Measurements from ENCODE around the gene SPATA6. TPM values are rescaled to one million over a fixed set of nuclear protein-coding genes. Genes with fewer than 3 reads are reported as not detected.

Gene SPATA6
- total RNA-seq, 1 experiment from 2014 or later = 18.2 TPM

DNA sequence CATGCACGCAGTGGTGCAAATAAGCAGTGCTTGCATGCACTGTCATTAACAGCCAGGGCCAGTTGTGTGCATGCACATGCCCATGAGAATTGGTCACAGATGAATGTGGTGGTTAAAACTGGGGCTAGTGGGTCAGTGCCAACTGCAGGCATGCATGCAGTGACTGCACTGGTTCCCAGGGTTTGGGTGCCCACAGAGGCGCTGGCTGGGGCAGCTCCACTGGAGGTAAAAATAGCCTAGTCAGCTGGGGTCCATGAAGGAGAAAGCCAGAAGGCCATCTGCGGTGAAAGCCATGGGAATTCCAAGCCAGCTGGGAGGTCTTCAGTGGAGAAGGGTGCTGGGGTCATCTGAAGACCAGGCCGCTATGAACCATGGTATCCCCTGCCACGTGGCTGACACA lies 179.3 kb downstream of the SPATA6 start:
- CTCF ChIA-PET = no interaction called here
- intact Hi-C loops (cut with micrococcal nuclease; ENCODE audit: unreplicated experiment) = no loop called here
- no TSS peak for BruUV-seq (replicated peaks)
- Histone ChIP-seq H3K4me3 (ENCODE audit: low read depth in 2 of 2, low read length in 2 of 2) (no peak overlapping the region), H3K27me3 (ENCODE audit: control insufficient read depth, insufficient read depth, low read length) (no peaks in the 10 kb centered on the region), H3K4me1 (ENCODE audit: control insufficient read depth, insufficient read depth, low read length) (no peaks in the 10 kb centered on the region), H3K36me3 (ENCODE audit: control insufficient read depth, insufficient read depth, low read length) (no peaks in the 10 kb centered on the region), H3K9me3 (ENCODE audit: control insufficient read depth, insufficient read depth, low read depth, low read length) (no peaks in the 10 kb centered on the region), H3K27ac (ENCODE audit: low read length) (no peak overlapping the region)
- DNase-seq (ENCODE audit: low read depth, low spot score) (no peak), ATAC-seq (no peak)
- TF ChIP-seq, protein P1, sequence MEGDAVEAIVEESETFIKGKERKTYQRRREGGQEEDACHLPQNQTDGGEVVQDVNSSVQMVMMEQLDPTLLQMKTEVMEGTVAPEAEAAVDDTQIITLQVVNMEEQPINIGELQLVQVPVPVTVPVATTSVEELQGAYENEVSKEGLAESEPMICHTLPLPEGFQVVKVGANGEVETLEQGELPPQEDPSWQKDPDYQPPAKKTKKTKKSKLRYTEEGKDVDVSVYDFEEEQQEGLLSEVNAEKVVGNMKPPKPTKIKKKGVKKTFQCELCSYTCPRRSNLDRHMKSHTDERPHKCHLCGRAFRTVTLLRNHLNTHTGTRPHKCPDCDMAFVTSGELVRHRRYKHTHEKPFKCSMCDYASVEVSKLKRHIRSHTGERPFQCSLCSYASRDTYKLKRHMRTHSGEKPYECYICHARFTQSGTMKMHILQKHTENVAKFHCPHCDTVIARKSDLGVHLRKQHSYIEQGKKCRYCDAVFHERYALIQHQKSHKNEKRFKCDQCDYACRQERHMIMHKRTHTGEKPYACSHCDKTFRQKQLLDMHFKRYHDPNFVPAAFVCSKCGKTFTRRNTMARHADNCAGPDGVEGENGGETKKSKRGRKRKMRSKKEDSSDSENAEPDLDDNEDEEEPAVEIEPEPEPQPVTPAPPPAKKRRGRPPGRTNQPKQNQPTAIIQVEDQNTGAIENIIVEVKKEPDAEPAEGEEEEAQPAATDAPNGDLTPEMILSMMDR (IDR thresholded peaks at IDR 0.05) = no peak
- no peak for TF ChIP-seq POLR2AphosphoS5 (IDR thresholded peaks at IDR 0.05; ENCODE audit: low read depth, low read length)
- TF ChIP-seq SIN3A (IDR thresholded peaks at IDR 0.05; ENCODE audit: borderline replicate concordance, insufficient read depth, low read depth, low read length) = no peak
- TF ChIP-seq, protein P2, sequence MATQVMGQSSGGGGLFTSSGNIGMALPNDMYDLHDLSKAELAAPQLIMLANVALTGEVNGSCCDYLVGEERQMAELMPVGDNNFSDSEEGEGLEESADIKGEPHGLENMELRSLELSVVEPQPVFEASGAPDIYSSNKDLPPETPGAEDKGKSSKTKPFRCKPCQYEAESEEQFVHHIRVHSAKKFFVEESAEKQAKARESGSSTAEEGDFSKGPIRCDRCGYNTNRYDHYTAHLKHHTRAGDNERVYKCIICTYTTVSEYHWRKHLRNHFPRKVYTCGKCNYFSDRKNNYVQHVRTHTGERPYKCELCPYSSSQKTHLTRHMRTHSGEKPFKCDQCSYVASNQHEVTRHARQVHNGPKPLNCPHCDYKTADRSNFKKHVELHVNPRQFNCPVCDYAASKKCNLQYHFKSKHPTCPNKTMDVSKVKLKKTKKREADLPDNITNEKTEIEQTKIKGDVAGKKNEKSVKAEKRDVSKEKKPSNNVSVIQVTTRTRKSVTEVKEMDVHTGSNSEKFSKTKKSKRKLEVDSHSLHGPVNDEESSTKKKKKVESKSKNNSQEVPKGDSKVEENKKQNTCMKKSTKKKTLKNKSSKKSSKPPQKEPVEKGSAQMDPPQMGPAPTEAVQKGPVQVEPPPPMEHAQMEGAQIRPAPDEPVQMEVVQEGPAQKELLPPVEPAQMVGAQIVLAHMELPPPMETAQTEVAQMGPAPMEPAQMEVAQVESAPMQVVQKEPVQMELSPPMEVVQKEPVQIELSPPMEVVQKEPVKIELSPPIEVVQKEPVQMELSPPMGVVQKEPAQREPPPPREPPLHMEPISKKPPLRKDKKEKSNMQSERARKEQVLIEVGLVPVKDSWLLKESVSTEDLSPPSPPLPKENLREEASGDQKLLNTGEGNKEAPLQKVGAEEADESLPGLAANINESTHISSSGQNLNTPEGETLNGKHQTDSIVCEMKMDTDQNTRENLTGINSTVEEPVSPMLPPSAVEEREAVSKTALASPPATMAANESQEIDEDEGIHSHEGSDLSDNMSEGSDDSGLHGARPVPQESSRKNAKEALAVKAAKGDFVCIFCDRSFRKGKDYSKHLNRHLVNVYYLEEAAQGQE (IDR thresholded peaks at IDR 0.05; ENCODE audit: insufficient read depth in 1 of 2, low read depth in 2 of 2, low read length in 1 of 2) = no peak
- no peak for TF ChIP-seq TCF7L2 (IDR thresholded peaks at IDR 0.05; ENCODE audit: low read depth, low read length)
- POLR2A ChIA-PET = no interaction called here
- in situ Hi-C loops (cut with HindIII; ENCODE audit: low pct_unique_long_range_greater_than_20kb, low sequenced_read_pairs) = no loop called here

DNA sequence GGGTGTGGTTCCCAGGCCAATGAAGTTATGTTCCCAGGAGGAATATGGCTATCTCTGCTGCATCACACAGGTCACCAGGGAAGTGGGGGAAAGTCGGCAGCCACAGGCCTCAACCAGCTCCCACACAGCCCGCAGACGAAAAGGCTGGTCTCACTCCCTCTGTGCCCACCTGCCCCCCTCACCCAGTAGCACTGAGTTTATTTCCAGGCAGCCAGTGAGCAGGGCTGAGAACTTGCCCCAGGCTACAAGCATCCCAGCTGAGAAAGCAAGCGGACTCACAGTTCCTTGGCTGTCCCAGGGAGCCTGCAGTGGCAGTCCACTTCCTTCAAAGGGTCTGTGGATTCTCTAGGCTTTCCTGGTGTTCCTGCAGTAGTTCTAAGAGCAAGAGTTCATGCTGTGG lies 180.6 kb downstream of the SPATA6 start:
- H3K27ac ChIP-seq (ENCODE audit: low read length) = no peak overlapping the region
- DNase-seq (ENCODE audit: low read depth, low spot score) (no peak), ATAC-seq (no peak)
- H3K4me3 ChIP-seq (ENCODE audit: low read depth in 2 of 2, low read length in 2 of 2) = no peak overlapping the region
- no peaks in the 10 kb centered on the region for H3K27me3 ChIP-seq (ENCODE audit: control insufficient read depth, insufficient read depth, low read length)
- no peaks in the 10 kb centered on the region for H3K9me3 ChIP-seq (ENCODE audit: control insufficient read depth, insufficient read depth, low read depth, low read length)
- intact Hi-C loops (cut with micrococcal nuclease; ENCODE audit: unreplicated experiment) (no loop called here), in situ Hi-C loops (cut with HindIII; ENCODE audit: low pct_unique_long_range_greater_than_20kb, low sequenced_read_pairs) (no loop called here)
- no peak for TF ChIP-seq TCF7L2 (IDR thresholded peaks at IDR 0.05; ENCODE audit: low read depth, low read length)
- TF ChIP-seq, protein P2 (IDR thresholded peaks at IDR 0.05; ENCODE audit: insufficient read depth in 1 of 2, low read depth in 2 of 2, low read length in 1 of 2) = no peak
- no peak for TF ChIP-seq POLR2AphosphoS5 (IDR thresholded peaks at IDR 0.05; ENCODE audit: low read depth, low read length)
- TF ChIP-seq, protein P1 (IDR thresholded peaks at IDR 0.05) = no peak
- no peak for TF ChIP-seq SIN3A (IDR thresholded peaks at IDR 0.05; ENCODE audit: borderline replicate concordance, insufficient read depth, low read depth, low read length)
- H3K36me3 ChIP-seq (ENCODE audit: control insufficient read depth, insufficient read depth, low read length) = no peaks in the 10 kb centered on the region
- ChIA-PET POLR2A (no interaction called here), CTCF (no interaction called here)
- no peaks in the 10 kb centered on the region for H3K4me1 ChIP-seq (ENCODE audit: control insufficient read depth, insufficient read depth, low read length)
- no TSS peak for BruUV-seq (replicated peaks)

All from Panc1 (cell line).